B cell (primary cell): Measurements from ENCODE around the gene C16orf86. TPM values are rescaled to one million over a fixed set of nuclear protein-coding genes. Genes with fewer than 3 reads are reported as not detected.

Source experiments
- ATAC-seq: fragments of 200-7000 bp; cut with Tn5 transposase; one replicate; pipeline ENCODE4 v1.10.0; 2021; ENCODE audit warnings: low read depth, mild to moderate bottlenecking, moderate number of reproducible peaks, moderate library complexity
- CTCF ChIA-PET: fragments of 350-600 bp; sonication (Branson Sonifier 250); formaldehyde crosslinking; loops from one replicate; lab custom pipeline; 2021; ENCODE audit warnings: antibody characterized with exemption, inconsistent platforms; lab: Charles Lee
- POLR2A ChIA-PET: fragments of 350-600 bp; sonication (Branson Sonifier 250); formaldehyde crosslinking; loops from one replicate; lab custom pipeline; 2021; ENCODE audit warnings: antibody characterized with exemption; lab: Charles Lee
- DNase-seq: peaks from one replicate; pipeline ENCODE4 v3.0.0; 2013
- H2AFZ ChIP-seq: 2 replicates; pipeline ENCODE4 v1.6.1; 2012; ENCODE audit warnings: mild to moderate bottlenecking, low read depth, low read length; ENCODE audit not compliant: insufficient read depth, poor library complexity, severe bottlenecking
- H3K27ac ChIP-seq, 2 donors: 1 replicate in 1 of 2; 2 replicates in 1 of 2; pipeline ENCODE4 v1.5.1; 2012 to 2013; ENCODE audit warnings: low read length in 2 of 2, mild to moderate bottlenecking in 2 of 2, moderate library complexity in 1 of 2
- H3K27me3 ChIP-seq, 4 experiments: fragments of 200-600 bp in 1 of 4; sonication (generic) in 1 of 4; replicated peaks in 1 of 4; 1 replicate in 2 of 4; 2 replicates in 2 of 4; pipeline versions ENCODE4 v1.6.1 to v1.7.0; 2013 to 2016; ENCODE audit warnings: low read length in 3 of 4, mild to moderate bottlenecking in 2 of 4, mixed read lengths in 1 of 4, moderate library complexity in 1 of 4; ENCODE audit not compliant: insufficient read depth in 4 of 4, control insufficient read depth in 3 of 4; ENCODE audit errors: control extremely low read depth in 1 of 4
- H3K36me3 ChIP-seq, 2 experiments: replicated peaks in 1 of 2; 1 replicate in 1 of 2; 2 replicates in 1 of 2; pipeline versions ENCODE4 v1.6.1 to v1.7.1; 2013; ENCODE audit warnings: low read length in 1 of 2; ENCODE audit not compliant: insufficient read depth in 2 of 2, control insufficient read depth in 1 of 2; ENCODE audit errors: control extremely low read depth in 1 of 2, extremely low read depth in 1 of 2
- H3K4me1 ChIP-seq, 2 donors: fragments of 200-600 bp in 1 of 2; sonication (generic) in 1 of 2; 1 replicate in 1 of 2; 2 replicates in 1 of 2; pipeline versions ENCODE4 v1.5.1 to v1.6.1; 2013 to 2017; ENCODE audit warnings: low read length in 2 of 2; ENCODE audit not compliant: control insufficient read depth in 2 of 2, insufficient read depth in 2 of 2
- H3K4me2 ChIP-seq: replicated peaks from 2 replicates; pipeline ENCODE3; 2012; ENCODE audit warnings: mild to moderate bottlenecking, low read depth, low read length; ENCODE audit not compliant: poor library complexity, severe bottlenecking
- H3K4me3 ChIP-seq, 5 experiments: fragments of 200-600 bp in 1 of 5; sonication (generic) in 1 of 5; 1 replicate in 3 of 5; 2 replicates in 2 of 5; pipeline versions ENCODE4 v1.5.1 to v1.7.0; 2011 to 2016; ENCODE audit warnings: low read length in 4 of 5, mild to moderate bottlenecking in 4 of 5, low read depth in 2 of 5, control low read depth in 1 of 5, moderate library complexity in 1 of 5; ENCODE audit not compliant: insufficient read depth in 1 of 5; ENCODE audit errors: control extremely low read depth in 1 of 5, extremely low read depth in 1 of 5
- H3K79me2 ChIP-seq: fragments of 200-600 bp; sonication (generic); one replicate; pipeline ENCODE4 v1.6.0; 2016; ENCODE audit warnings: low read length; ENCODE audit not compliant: control insufficient read depth, insufficient read depth
- H3K9ac ChIP-seq: fragments of 200-600 bp; sonication (generic); 2 replicates; pipeline ENCODE4 v1.6.1; 2017; ENCODE audit warnings: mild to moderate bottlenecking, low read length, moderate library complexity
- H3K9me3 ChIP-seq, 3 donors: one replicate each; pipeline versions ENCODE4 v1.6.1 to v1.7.1; 2013; ENCODE audit warnings: low read length in 2 of 3; ENCODE audit not compliant: control insufficient read depth in 2 of 3, insufficient read depth in 1 of 3; ENCODE audit errors: control extremely low read depth in 1 of 3
- H4K20me1 ChIP-seq: 2 replicates; pipeline ENCODE4 v1.6.0; 2012; ENCODE audit warnings: mild to moderate bottlenecking, low read length; ENCODE audit not compliant: insufficient read depth, control insufficient read depth, poor library complexity, severe bottlenecking
- H3K27ac Mint-ChIP-seq: one replicate; pipeline ENCODE4 v1.8.0; 2021; ENCODE audit warnings: mixed read lengths
- H3K27me3 Mint-ChIP-seq: one replicate; pipeline ENCODE4 v1.8.0; 2021; ENCODE audit warnings: mixed read lengths
- H3K4me1 Mint-ChIP-seq: one replicate; pipeline ENCODE4 v1.8.0; 2021; ENCODE audit warnings: mixed read lengths
- H3K4me3 Mint-ChIP-seq: one replicate; pipeline ENCODE4 v1.8.0; 2021; ENCODE audit warnings: mixed read lengths
- H3K9me3 Mint-ChIP-seq: one replicate; pipeline ENCODE4 v1.8.0; 2022; ENCODE audit warnings: mixed read lengths; ENCODE audit not compliant: insufficient read depth
- EZH2 ChIP-seq: IDR thresholded peaks from 2 replicates; pipeline ENCODE4 v1.6.1; 2012; ENCODE audit warnings: borderline replicate concordance, low read depth, mild to moderate bottlenecking, moderate library complexity, low read length; ENCODE audit not compliant: insufficient read depth, poor library complexity, severe bottlenecking
- WGBS: methylation state at CpG from one replicate; pipeline ENCODE4 v1.1.5; 2013; ENCODE audit warnings: missing lambda C conversion rate; ENCODE audit not compliant: insufficient coverage; 5-methylcytosine and 5-hydroxymethylcytosine counted together
- intact Hi-C: fragments of 100-400 bp; cut with micrococcal nuclease; formaldehyde crosslinking; loops from one replicate; pipeline ENCODE4 v1.10.0; 2022
- polyA plus RNA-seq: library from polyadenylated mRNA; depleted of rRNA; stranded (reverse); fragments of >200 nt; gene quantifications from 2 replicates; pipeline ENCODE4 v1.2.3, GENCODE V29; 2012
- total RNA-seq, 2 donors: library from RNA; stranded (reverse); fragments of 120-200 nt in 1 of 2; gene quantifications; 1 replicate in 1 of 2; 2 replicates in 1 of 2; pipeline versions ENCODE4 v1.2.3 to v1.2.4, GENCODE V29; 2013 to 2022
- TF ChIP-seq, protein P1 (sequence below): fragments of 200-600 bp; IDR thresholded peaks from one replicate; pipeline ENCODE4 v1.8.0; 2022; ENCODE audit warnings: antibody characterized with exemption, mild to moderate bottlenecking

C16orf86 gene
- total and polyA plus RNA-seq, 2 donors (not counting 1 experiment from before 2014, with no cell fraction given) = 9.9 to 18.0 TPM

DNA sequence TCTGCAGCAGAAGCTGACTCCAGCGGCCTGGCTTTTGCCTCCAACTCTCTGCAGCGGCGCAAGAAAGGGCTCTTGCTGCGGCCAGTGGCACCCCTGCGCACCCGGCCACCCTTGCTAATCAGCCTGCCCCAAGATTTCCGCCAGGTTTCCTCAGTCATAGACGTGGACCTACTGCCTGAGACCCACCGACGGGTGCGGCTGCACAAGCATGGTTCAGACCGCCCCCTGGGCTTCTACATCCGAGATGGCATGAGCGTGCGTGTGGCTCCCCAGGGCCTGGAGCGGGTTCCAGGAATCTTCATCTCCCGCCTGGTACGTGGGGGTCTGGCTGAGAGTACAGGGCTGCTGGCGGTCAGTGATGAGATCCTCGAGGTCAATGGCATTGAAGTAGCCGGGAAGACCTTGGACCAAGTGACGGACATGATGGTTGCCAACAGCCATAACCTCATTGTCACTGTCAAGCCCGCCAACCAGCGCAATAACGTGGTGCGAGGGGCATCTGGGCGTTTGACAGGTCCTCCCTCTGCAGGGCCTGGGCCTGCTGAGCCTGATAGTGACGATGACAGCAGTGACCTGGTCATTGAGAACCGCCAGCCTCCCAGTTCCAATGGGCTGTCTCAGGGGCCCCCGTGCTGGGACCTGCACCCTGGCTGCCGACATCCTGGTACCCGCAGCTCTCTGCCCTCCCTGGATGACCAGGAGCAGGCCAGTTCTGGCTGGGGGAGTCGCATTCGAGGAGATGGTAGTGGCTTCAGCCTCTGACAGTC lies 4.5 kb upstream of the C16orf86 start:
- Mint-ChIP-seq H3K27me3 (no peaks in the 10 kb centered on the region), H3K4me1 (peaks cover 44% of the 10 kb centered on the region), H3K4me3 (peak overlapping the region; percentile 97), H3K9me3 (no peaks in the 10 kb centered on the region), H3K27ac (peak overlapping the region; percentile 88)
- Histone ChIP-seq H2AFZ (no peak overlapping the region), H3K4me2 (peak overlapping the region; percentile 99), H3K36me3 (peaks cover 0 to 18% of the 10 kb centered on the region in 2 experiments), H3K9ac (no peak overlapping the region), H3K27me3 (no peaks in the 10 kb centered on the region), H3K4me3 (no peak overlapping the region), H3K27ac (no peak overlapping the region), H4K20me1 (peaks cover 12% of the 10 kb centered on the region), H3K9me3 (no peaks in the 10 kb centered on the region), H3K79me2 (peaks cover 13% of the 10 kb centered on the region), H3K4me1 (peaks cover 22 to 35% of the 10 kb centered on the region in 2 donors)
- ChIA-PET POLR2A (interaction anchor here (0.6 to 1.5 kb wide), 2 partner anchors 100 to 109 kb away, joined by 3 to 4 read pairs; partner anchors contain the start of gene CTCF), CTCF (interaction anchor here (1.8 to 11.7 kb wide), 3 partner anchors 9 to 141 kb away, joined by 6 to 136 read pairs (median 75); no protein-coding TSS in a partner anchor)
- peak; percentile 41 for DNase-seq
- no peak for ATAC-seq
- intact Hi-C loops = loop anchor here (2.0 to 10.0 kb wide), 3 partner anchors 181 to 1473 kb away; partner anchors contain the start of genes CHTF8, FHOD1, SLC9A5 and THAP11
- 97% methylated on average over 34 of the region's 34 CpGs for WGBS
- no peak for TF ChIP-seq EZH2
- TF ChIP-seq, protein P1, sequence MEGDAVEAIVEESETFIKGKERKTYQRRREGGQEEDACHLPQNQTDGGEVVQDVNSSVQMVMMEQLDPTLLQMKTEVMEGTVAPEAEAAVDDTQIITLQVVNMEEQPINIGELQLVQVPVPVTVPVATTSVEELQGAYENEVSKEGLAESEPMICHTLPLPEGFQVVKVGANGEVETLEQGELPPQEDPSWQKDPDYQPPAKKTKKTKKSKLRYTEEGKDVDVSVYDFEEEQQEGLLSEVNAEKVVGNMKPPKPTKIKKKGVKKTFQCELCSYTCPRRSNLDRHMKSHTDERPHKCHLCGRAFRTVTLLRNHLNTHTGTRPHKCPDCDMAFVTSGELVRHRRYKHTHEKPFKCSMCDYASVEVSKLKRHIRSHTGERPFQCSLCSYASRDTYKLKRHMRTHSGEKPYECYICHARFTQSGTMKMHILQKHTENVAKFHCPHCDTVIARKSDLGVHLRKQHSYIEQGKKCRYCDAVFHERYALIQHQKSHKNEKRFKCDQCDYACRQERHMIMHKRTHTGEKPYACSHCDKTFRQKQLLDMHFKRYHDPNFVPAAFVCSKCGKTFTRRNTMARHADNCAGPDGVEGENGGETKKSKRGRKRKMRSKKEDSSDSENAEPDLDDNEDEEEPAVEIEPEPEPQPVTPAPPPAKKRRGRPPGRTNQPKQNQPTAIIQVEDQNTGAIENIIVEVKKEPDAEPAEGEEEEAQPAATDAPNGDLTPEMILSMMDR = no peak

DNA sequence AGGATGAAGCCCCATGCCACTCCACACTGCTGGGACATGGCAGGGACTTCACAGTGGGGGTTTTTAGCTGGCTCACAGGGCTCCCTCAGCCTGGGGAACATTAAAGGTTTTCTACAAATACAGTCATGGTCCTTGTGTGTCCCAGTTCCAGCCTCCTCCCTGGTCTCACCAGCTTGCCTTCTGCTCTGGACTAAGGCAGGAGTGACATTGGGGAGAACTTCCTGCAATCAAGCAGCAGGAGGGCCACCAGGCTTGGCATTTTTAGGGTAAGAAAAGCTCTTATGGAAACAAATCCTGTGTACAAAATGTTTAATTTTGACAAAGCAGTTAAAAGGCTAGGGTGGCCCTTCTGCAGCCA lies 4.0 kb upstream of the C16orf86 start:
- POLR2A ChIA-PET = interaction anchor here (0.6 to 1.5 kb wide), 2 partner anchors 101 to 110 kb away, joined by 3 to 4 read pairs; partner anchors contain the start of gene CTCF
- H4K20me1 ChIP-seq = peaks cover 12% of the 10 kb centered on the region
- H3K79me2 ChIP-seq = peaks cover 17% of the 10 kb centered on the region
- DNase-seq (peak; percentile 25), ATAC-seq (no peak)
- Mint-ChIP-seq H3K27ac (no peak overlapping the region), H3K27me3 (no peaks in the 10 kb centered on the region), H3K4me1 (peaks cover 44% of the 10 kb centered on the region), H3K9me3 (no peaks in the 10 kb centered on the region), H3K4me3 (peak overlapping the region; percentile 49)
- no peaks in the 10 kb centered on the region for H3K9me3 ChIP-seq
- peaks cover 28 to 40% of the 10 kb centered on the region in 2 donors for H3K4me1 ChIP-seq
- no peaks in the 10 kb centered on the region for H3K27me3 ChIP-seq
- TF ChIP-seq, protein P1 = no peak
- TF ChIP-seq EZH2 = no peak
- H3K4me3 ChIP-seq = no peak overlapping the region
- no peak overlapping the region for H3K9ac ChIP-seq
- no peak overlapping the region for H2AFZ ChIP-seq
- no peak overlapping the region for H3K4me2 ChIP-seq
- intact Hi-C loops = loop anchor here (10.0 kb wide), 2 partner anchors 418 to 1472 kb away; partner anchors contain the start of genes CHTF8, FHOD1, SLC9A5 and UTP4
- CTCF ChIA-PET = interaction anchor here (0.6 to 11.7 kb wide), 4 partner anchors 8 to 495 kb away, joined by 4 to 136 read pairs (median 40); no protein-coding TSS in a partner anchor
- H3K36me3 ChIP-seq = peaks cover 0 to 17% of the 10 kb centered on the region in 2 experiments
- H3K27ac ChIP-seq = no peak overlapping the region
